Right ventricle myocardium superior (tissue), 1 donor: Measurements from ENCODE around the gene FAM174B. TPM values are rescaled to one million over a fixed set of nuclear protein-coding genes. Genes with fewer than 3 reads are reported as not detected.

Experiments used
- ATAC-seq: fragments of 200-7000 bp; cut with Tn5 transposase; one replicate; pipeline ENCODE4 v1.9.1; 2020; ENCODE audit warnings: mild to moderate bottlenecking; ENCODE audit not compliant: poor library complexity
- DNase-seq: peaks from one replicate; pipeline ENCODE4 v3.0.0-alpha.2; 2020
- intact Hi-C: fragments of 100-400 bp; cut with DNase I; formaldehyde crosslinking; loops from one replicate; pipeline ENCODE4 v1.11.2; 2022
- long read RNA-seq: library from polyadenylated mRNA; unstranded; transcript quantifications from one replicate; pipeline ENCODE4 v2.0.0, GENCODE V29; 2021
- total RNA-seq: library from RNA; stranded (reverse); fragmentation: NEBNext Ultra II Directional; extraction: Animal tissue kit (Norgen Biotek cat#: 25700); gene quantifications from one replicate; pipeline ENCODE4 v1.2.1, GENCODE V29; 2021
- donor health status: DM: no; HTN: yes; CAD: no; lungs with severe emphysema.

FAM174B gene
- 11.9 TPM for total RNA-seq
- long read RNA-seq, transcript FAM174B-201 (3 exons, 2,792 nt): major isoform, 41 of 48 reads
- long read RNA-seq, partial matches to known transcripts: 5 of 48 reads
- long read RNA-seq, other reads (novel, unspliced or antisense): 2 of 48 reads

GRCh38 chr15:92655178-92655995, at the start of gene FAM174B:
Gene FAM174B (minus strand): TSS chr15:92655775.
- DNase-seq (peak; percentile 75), ATAC-seq (peak; percentile 87)
- intact Hi-C loops: no loop called here

- DNase-seq (no peak), ATAC-seq (no peak)
- intact Hi-C loops: no loop called here
Measured at GRCh38 chr15:92696096-92696495, 40.5 kb upstream of the FAM174B start.

- intact Hi-C loops: no loop called here
- ATAC-seq (peak; percentile 27), DNase-seq (no peak)
Measured at GRCh38 chr15:92693691-92694331, 38.2 kb upstream of the FAM174B start.

GRCh38 chr15:92690395-92690794, 34.8 kb upstream of the FAM174B start:
- intact Hi-C loops: no loop called here
- no peak for ATAC-seq
- DNase-seq: no peak

- intact Hi-C loops: no loop called here
- no peak for ATAC-seq
- DNase-seq: no peak
Measured at GRCh38 chr15:92687746-92688145, 32.2 kb upstream of the FAM174B start.

GRCh38 chr15:92687195-92687602, 31.6 kb upstream of the FAM174B start:
- DNase-seq (no peak), ATAC-seq (no peak)
- intact Hi-C loops: no loop called here

- ATAC-seq: peak; percentile 63
- intact Hi-C loops: loop anchor here (2.0 kb wide), 1 partner anchor 161 kb away; no protein-coding TSS in a partner anchor
- DNase-seq: peak; percentile 52
Measured at GRCh38 chr15:92683511-92683834, 27.9 kb upstream of the FAM174B start.

GRCh38 chr15:92682741-92683510, 27.4 kb upstream of the FAM174B start:
- intact Hi-C loops: loop anchor here (2.0 kb wide), 1 partner anchor 160 kb away; no protein-coding TSS in a partner anchor
- ATAC-seq (peak; percentile 63), DNase-seq (no peak)

GRCh38 chr15:92681141-92681631, 25.6 kb upstream of the FAM174B start:
- ATAC-seq: peak; percentile 89
- DNase-seq: no peak
- intact Hi-C loops: no loop called here

GRCh38 chr15:92677999-92678398, 22.4 kb upstream of the FAM174B start:
- intact Hi-C loops: no loop called here
- ATAC-seq: no peak
- no peak for DNase-seq

GRCh38 chr15:92676561-92676960, 21.0 kb upstream of the FAM174B start:
- DNase-seq (no peak), ATAC-seq (no peak)
- intact Hi-C loops: no loop called here

- no peak for ATAC-seq
- DNase-seq: no peak
- intact Hi-C loops: no loop called here
Measured at GRCh38 chr15:92675485-92675884, 19.9 kb upstream of the FAM174B start.

- intact Hi-C loops: no loop called here
- ATAC-seq (no peak), DNase-seq (no peak)
Measured at GRCh38 chr15:92674347-92674746, 18.8 kb upstream of the FAM174B start.

- intact Hi-C loops: no loop called here
- ATAC-seq (no peak), DNase-seq (no peak)
Measured at GRCh38 chr15:92672102-92672501, 16.5 kb upstream of the FAM174B start.

- no peak for DNase-seq
- intact Hi-C loops: no loop called here
- no peak for ATAC-seq
Measured at GRCh38 chr15:92671406-92671805, 15.8 kb upstream of the FAM174B start.

GRCh38 chr15:92670621-92671020, 15.0 kb upstream of the FAM174B start:
- intact Hi-C loops: no loop called here
- no peak for ATAC-seq

GRCh38 chr15:92669432-92669831, 13.9 kb upstream of the FAM174B start:
- intact Hi-C loops: no loop called here
- DNase-seq (no peak), ATAC-seq (no peak)

More at GRCh38 chr15:92670621-92671020, 15.0 kb upstream of the FAM174B start:
- DNase-seq: no peak

- DNase-seq (no peak), ATAC-seq (no peak)
- intact Hi-C loops: no loop called here
Measured at GRCh38 chr15:92668620-92669019, 13.0 kb upstream of the FAM174B start.

- intact Hi-C loops: no loop called here
- no peak for ATAC-seq
- no peak for DNase-seq
Measured at GRCh38 chr15:92667970-92668485, 12.5 kb upstream of the FAM174B start.
